Left colon (tissue), 2 donors: Measurements from ENCODE around the gene COL1A2. TPM values are rescaled to one million over a fixed set of nuclear protein-coding genes. Genes with fewer than 3 reads are reported as not detected.

Experiments
- ATAC-seq: fragments of 200-7000 bp; cut with Tn5 transposase; one replicate; pipeline ENCODE4 v1.9.1; 2020; ENCODE audit warnings: mild to moderate bottlenecking, moderate library complexity
- DNase-seq, 2 donors: peaks; one replicate each; pipeline ENCODE4 v3.0.0-alpha.2; 2020
- intact Hi-C, 2 donors: fragments of 100-400 bp; cut with DNase I in 1 of 2; cut with micrococcal nuclease in 1 of 2; formaldehyde crosslinking; loops; one replicate each; pipeline versions ENCODE4 v1.11.2 to v1.14.0; 2022; cut with DNase I, micrococcal nuclease
- total RNA-seq, 2 donors: library from RNA; stranded (reverse); fragmentation: NEBNext Ultra II Directional; extraction: Animal tissue kit (Norgen Biotek cat#: 25700); gene quantifications; one replicate each; pipeline ENCODE4 v1.2.1, GENCODE V29; 2021
- donor health status: DM: no; HTN: no; CAD: no.
- donor health status: DM: yes; HTN: yes; CAD: no.

Gene COL1A2
- total RNA-seq, 2 donors from 2014 or later = 28.1 to 103 TPM

DNA sequence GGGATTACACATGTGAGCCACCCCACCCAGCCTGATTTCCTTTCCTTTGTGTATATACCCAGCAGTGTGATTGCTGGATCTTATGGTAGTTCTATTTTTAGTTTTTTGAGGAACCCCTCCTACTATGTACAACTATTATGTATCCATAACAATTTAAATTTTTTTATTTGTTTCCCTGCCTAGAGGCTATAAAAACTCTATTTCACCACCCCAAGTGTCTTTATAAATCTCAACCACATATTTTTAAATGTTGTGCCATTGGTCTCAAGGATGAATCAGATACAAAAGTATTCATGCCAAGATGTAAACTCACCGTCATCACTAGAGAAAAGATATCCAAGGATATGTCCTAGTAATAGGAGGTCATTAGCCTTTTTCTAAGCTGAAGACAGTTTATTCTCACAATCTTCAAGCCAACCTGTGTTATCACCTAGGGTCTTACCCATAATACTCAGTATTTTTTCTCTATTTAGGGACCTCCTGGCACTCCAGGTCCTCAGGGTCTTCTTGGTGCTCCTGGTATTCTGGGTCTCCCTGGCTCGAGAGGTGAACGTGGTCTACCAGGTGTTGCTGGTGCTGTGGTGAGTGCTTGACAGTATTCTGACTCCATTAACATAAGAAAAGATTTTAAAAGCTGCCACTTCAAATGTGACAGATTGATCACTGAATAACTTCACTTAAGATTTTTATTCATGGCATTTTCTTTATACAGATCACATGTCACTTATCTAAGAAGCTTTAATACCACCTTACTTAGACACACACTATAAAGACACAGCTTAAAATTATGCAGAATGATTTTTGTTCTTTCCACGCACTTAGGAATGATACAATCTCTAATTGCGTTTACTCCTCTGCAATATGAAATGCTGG lies 29.4 kb downstream of the COL1A2 start:
- ATAC-seq (no peak), DNase-seq (no peak)
- intact Hi-C loops = no loop called here

DNA sequence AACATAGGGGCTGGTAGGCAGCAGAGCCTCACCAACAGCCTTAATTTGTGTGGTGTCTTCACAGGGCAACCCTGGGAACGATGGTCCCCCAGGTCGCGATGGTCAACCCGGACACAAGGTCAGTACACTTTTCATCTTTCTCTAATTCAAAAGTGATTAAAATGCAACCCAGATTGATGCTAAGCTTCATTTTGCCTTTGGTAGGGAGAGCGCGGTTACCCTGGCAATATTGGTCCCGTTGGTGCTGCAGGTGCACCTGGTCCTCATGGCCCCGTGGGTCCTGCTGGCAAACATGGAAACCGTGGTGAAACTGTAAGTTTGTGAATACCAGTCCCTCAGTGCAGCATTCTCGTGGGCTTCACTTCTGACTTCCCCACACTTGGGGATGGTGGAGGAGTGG lies 30.9 kb downstream of the COL1A2 start:
- DNase-seq = no peak
- intact Hi-C loops = no loop called here
- ATAC-seq = no peak

DNA sequence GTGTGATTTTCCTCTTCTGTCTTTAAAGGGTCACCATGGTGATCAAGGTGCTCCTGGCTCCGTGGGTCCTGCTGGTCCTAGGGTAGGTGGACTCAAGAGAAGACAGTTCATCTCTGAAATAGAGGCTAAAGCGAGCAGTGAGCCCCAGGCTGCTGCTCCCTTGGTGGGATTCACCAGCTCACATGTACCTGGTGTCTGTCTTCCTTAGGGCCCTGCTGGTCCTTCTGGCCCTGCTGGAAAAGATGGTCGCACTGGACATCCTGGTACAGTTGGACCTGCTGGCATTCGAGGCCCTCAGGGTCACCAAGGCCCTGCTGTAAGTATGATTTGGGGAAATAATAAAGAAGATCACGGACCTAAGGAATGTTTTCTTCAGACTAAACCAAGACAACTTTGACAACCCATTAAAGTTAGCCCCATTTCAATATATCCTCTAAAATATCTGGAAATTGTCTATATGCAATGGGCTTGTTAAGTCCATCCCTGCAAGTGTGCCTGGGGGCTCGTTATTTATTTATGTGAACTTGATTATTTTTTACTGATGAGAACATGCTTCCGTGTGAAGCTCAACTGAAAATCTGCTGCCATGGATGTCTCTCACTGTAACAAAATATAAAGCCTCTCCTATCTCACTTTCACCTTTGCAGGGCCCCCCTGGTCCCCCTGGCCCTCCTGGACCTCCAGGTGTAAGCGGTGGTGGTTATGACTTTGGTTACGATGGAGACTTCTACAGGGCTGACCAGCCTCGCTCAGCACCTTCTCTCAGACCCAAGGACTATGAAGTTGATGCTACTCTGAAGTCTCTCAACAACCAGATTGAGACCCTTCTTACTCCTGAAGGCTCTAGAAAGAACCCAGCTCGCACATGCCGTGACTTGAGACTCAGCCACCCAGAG lies 32.5 kb downstream of the COL1A2 start:
- ATAC-seq (no peak), DNase-seq (no peak)
- intact Hi-C loops = no loop called here

DNA sequence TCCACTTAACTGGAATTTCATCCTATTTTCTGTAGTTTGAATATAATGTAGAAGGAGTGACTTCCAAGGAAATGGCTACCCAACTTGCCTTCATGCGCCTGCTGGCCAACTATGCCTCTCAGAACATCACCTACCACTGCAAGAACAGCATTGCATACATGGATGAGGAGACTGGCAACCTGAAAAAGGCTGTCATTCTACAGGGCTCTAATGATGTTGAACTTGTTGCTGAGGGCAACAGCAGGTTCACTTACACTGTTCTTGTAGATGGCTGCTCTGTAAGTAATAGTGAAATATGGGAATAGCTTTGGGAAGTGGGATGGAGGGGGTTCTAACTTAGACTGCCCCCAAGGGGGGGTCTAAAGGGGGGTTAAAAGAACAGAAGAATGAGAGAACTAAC lies 34.5 kb downstream of the COL1A2 start:
- intact Hi-C loops = no loop called here
- DNase-seq (no peak), ATAC-seq (no peak)

DNA sequence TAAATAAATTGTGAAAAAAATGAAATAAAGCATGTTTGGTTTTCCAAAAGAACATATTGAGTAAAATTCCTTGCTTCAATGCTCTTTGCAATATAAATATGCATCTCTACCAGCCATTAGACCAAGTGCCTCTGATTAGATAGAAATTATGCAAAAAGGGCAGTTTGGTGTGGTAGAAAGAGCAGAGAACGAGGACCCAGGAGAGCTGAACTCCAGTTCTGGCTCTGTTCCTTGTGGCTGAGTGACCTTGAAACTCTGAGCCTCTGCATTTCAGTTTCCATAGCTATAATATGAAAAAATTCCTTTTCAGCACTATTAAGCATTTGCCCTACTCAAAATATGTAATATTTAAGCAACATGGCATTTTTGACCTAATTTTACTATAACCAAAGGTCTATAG lies 36.5 kb downstream of the COL1A2 start:
- DNase-seq (no peak), ATAC-seq (no peak)
- intact Hi-C loops = no loop called here

DNA sequence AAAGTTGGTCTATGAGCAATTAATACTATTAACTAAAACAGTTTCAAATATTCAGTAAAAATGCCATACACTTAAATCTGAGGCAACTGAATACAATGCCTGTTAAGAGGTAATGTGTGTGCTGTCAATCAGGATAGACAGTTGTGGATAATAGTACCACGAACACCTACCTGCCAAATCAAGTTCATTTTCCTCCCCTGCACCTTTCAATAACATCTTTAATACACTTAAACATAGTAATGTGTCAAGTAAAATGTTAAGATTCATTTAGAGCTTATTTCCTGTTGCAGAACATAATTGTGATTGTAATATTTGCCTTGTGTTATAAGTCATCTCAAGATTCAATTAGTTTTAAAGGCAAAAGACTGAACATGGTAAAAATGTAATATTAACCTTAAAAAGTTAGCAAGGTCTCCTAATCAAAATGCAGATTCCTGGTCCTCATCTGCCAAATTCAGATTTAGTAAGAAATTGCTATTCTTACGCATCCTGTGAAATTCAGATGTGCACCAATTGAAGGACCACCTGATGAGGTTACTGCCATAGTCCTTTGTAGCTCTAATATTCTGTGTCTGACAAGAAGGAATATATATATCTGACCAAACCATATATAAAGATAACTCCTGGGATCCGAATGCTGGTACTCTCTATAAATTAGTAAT lies 37.1 kb downstream of the COL1A2 start:
- DNase-seq (no peak), ATAC-seq (no peak)
- intact Hi-C loops = no loop called here

DNA sequence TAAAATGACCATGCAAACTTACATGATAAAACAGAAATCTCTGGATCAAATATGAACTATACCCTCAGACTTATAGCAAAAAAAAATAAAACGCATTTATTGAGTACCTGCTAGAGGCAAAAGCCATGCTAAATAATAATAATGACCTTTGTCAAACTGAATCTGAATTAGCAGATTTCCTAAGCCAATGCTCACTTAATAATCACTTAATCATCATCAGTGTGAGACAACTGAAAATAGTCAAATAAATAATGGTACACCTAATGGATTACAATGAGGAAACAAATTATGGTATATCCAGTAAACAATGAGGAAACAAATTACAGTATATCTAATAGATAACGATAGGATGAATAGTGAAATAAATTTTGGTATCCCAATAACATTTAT lies 37.6 kb downstream of the COL1A2 start:
- ATAC-seq (no peak), DNase-seq (no peak)
- intact Hi-C loops = no loop called here

DNA sequence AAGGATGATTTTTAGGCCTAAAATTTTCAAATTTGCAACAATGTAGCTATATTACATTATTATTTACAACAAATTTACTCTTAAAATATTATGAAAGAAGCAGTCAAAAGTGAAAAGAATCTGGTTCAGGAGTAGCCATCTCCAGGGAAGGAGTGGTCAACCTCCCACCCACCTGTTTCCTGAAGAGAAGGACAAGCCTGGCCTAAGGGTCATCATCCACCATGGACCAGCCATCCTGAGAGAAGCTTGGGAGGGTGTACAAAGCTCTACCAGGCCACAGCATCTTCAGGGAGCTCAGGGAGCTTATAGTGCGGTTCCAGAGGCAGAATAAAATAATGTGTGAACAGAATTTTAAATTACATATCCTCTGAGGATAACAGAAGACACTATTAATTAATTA lies 38.1 kb downstream of the COL1A2 start:
- DNase-seq (no peak), ATAC-seq (no peak)
- intact Hi-C loops = no loop called here

DNA sequence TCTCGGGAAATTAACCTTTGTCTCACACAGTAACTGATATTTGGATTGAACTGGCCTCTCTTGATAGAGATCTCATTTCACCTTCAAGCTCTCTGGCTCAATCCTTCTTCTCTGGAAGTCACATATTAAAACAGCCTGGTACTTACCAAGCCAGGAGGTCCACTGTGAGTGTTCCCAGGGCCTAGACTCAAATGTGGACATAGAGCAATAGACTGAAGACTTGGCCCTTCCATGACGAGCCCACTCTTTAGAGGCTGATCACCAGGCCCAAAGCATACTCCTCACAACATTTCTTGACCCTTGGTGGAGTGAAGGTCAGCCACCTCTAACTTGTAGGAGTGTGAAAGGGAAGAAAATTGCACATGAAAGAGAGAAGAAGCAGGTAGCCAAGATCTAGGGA lies 38.5 kb downstream of the COL1A2 start:
- ATAC-seq (no peak), DNase-seq (no peak)
- intact Hi-C loops = no loop called here

DNA sequence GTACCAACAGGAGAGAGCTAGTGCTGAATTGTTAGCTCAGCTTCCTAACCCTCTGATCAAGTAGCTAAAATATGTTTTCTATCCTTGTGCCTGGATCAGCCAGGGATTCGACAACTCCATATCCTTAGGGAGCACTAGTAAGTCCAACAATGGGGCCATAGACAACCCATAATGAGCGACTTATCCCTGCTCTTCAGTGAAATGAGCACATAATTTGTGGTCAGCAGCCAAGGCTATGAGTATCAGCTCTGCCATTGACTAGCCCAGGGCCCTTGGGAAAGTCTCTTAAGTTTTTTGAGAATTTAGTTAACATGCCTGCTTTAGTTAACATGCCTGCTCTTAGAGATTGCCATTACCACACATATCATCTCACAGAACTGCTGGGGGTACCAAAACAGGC lies 39.3 kb downstream of the COL1A2 start:
- no peak for DNase-seq
- no peak for ATAC-seq
- intact Hi-C loops = no loop called here

DNA sequence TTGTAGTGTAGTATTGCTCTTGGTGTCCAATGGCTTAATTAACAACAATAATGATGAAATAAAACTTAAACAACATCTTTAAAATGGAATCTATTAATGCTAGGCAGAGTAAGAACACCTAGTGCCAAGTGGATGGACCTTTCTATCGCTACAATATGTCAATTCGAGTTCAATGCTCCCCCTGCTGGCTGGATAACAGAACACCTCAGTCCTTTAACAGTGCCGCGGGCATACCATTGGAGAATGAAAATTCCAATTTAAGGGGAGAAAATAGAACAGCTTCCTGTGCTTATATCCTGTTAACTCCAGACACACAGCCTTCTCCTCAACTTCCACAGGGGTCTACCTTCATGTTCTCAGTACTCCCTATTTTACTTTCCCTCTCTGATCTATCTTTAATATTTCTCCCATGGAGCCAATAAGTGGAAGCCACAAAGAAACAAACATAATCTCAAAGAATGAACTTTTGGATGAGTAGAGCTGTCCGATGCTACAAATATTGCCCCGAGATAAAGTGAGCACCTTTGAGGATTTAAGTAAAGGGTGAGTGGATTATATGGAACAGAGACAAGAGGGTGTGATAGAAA lies 41.4 kb downstream of the COL1A2 start:
- ATAC-seq = peak; percentile 65
- DNase-seq = peak; percentile 41 to 61
- intact Hi-C loops = loop anchor here in 1 of 2 donors (5.0 kb wide), 1 partner anchor 149 kb away; no protein-coding TSS in a partner anchor

DNA sequence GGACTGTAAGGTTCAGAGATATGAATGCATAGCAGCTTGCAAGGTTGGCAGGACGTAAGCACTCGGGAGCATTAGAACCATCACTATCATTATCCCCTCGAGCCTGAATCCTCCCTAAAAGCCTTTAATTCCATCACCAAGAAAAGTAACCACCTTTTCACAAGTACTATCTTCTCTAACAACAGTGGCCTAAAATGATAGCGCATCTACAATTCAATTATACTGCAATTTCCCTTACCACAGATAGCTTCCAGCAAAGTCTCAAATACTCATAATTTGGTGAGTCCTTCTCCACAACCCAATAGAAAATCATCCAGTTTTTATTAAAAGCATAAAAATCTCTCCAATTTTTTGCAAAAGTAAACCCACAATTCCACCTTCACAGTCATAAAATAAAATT lies 42.0 kb downstream of the COL1A2 start:
- DNase-seq = no peak
- ATAC-seq = no peak
- intact Hi-C loops = loop anchor here in 1 of 2 donors (5.0 kb wide), 1 partner anchor 149 kb away; no protein-coding TSS in a partner anchor

DNA sequence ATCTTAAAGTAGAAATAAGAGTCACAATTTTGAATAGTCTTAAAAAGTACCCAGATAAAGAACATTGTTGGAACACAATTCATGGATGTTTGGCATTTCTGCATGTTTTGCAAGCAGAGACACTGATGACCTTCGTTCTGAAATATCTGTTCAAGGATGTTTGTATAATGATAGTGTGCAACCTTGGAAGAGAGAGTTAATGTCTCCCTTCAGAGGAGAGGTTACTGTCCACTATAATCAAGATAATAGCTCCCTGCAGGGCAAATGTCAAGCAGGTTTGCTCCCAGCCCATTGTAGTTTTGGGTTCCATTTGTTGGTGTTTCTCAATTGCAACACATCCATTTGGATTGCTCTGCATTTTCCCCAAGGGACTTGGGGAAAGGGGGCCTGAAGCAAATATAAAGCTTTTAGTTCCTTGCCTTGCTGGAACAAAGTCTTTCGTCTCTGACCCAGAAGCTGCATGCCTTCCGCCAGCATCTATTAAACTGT lies 45.2 kb downstream of the COL1A2 start:
- intact Hi-C loops = loop anchor here in 1 of 2 donors (5.0 to 10.0 kb wide), 3 partner anchors 153 to 1045 kb away; partner anchors contain the start of gene ASB4
- ATAC-seq (no peak), DNase-seq (no peak)

DNA sequence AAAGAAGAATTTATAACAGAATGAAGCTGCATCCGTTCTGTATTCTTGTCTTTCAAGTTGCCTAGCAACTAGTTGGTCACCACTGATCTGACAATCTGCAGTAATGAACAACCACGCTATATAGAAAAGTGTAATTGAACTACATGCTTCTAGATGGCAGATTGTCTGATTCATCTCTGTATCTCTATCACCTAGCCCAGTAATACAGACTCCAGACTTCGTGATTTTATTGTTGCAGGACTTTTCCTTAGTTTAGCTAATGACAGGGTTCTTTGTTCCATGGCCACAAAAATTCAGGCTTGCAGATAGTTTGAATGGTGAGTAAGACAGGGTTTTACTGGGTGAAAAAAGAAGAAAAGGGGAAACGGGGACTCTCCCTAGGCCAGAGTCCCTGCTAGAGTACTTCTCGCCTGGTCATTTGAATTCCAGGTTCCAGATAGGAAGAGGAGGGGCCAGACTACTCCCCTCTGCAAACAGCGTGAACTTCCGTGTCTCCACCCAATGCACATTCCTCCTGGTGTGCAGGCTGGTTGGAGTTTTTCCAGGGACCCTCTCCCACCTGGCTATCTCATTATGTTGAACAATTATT lies 45.9 kb downstream of the COL1A2 start:
- intact Hi-C loops = loop anchor here in 1 of 2 donors (10.0 kb wide), 2 partner anchors 804 to 1044 kb away; partner anchors contain the start of gene ASB4
- peak; percentile 41 to 66 for DNase-seq
- peak; percentile 98 for ATAC-seq

DNA sequence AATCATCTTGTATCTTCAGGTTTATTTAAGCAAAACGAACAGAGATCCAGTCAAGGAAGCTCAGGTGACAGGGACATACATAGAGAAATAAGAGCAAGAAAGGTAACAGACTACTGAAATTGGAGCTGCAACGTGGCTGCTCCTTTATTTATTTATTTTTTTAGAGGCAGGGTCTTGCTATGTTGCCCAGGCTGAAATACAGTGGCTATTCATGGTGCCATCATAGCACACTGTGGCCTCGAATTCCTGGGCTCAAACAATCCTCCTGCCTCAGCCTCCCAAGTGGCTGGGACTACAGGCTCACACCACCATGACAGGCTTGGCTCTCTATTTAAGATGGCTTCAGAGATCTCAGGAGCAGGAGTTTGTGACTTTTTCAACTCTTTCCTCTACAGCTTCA lies 46.4 kb downstream of the COL1A2 start:
- intact Hi-C loops = loop anchor here in 1 of 2 donors (10.0 kb wide), 2 partner anchors 804 to 1044 kb away; partner anchors contain the start of gene ASB4
- no peak for DNase-seq
- no peak for ATAC-seq

DNA sequence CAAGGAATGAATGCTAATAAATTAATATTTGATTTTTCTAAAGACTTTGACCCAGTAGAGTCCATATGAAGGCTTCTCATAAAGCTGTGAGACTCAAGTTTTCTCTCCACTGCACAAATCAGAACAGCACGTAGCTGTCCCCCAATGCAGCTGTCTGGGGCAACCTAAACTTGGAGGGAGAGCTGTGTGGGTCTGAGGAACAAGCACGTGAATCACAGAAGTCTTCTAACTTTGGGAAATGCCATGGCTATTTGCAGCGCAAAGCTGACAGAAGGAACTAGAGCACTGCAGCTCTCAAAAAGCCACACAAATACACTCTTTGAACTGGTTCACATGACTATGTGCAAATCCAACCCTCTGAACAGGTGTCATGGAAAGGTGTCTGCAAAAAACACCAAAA lies 47.9 kb downstream of the COL1A2 start:
- no peak for DNase-seq
- ATAC-seq = no peak
- intact Hi-C loops = loop anchor here in 1 of 2 donors (10.0 kb wide), 2 partner anchors 802 to 1042 kb away; partner anchors contain the start of gene ASB4

DNA sequence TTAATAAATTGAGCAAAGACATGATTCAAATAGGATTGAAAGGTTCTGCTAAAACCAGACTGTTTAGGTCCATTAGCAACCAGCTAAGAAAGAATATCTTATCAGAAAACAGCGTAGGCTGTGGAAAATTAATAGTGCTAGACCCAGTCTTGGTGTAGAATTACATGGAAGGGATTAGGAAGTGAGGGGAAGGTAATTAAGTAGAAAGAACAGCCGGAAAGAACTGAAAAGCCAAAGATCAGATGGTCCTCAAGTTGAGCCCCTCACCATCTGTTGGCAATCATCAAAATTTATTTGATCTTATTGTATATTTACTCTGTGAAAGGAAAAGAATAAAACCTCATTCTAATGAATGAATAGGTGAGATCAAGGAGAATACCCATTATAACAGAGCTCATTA lies 50.1 kb downstream of the COL1A2 start:
- intact Hi-C loops = loop anchor here in 1 of 2 donors (10.0 kb wide), 2 partner anchors 800 to 1040 kb away; partner anchors contain the start of gene ASB4
- DNase-seq (no peak), ATAC-seq (no peak)

DNA sequence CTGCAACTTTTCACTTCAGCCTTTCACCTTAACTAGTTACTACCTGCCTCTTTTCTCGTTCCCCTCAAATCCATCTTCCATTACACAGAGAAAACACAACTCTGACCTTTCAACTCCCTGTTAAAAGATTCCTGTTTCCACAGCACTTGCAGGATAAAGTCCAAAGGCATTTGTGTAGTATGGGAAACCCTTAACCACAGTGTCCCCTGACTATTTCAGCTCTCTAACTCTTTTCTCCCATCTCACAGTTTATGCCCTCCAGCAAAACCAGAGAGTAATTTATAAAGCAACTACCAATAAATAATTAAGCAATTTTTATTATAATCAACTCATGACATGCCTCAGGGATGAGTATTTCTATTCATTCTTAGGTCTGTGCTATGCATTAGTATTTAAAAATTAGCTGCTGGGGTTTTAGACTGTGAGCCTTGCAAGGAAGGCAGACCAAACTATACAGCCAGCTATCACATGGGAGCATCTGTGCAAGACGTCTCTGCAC lies 51.0 kb downstream of the COL1A2 start:
- DNase-seq = no peak
- intact Hi-C loops = loop anchor here in 1 of 2 donors (10.0 kb wide), 2 partner anchors 799 to 1039 kb away; partner anchors contain the start of gene ASB4
- ATAC-seq = peak; percentile 44
